ENCODE measurements around the gene LRRFIP2. TPM values are rescaled to one million over a fixed set of nuclear protein-coding genes. Genes with fewer than 3 reads are reported as not detected.

The LRRFIP2 gene
- 28.4 and 35.1 TPM in 2 replicates for total RNA-seq

GRCh38 chr3:37174532-37175126 is at the start of gene LRRFIP2:
Gene LRRFIP2, minus strand, starts transcription at chr3:37174582. Its CDS starts 25,599 bp downstream, at chr3:37148983.

Other genes with a start within 250 kb of the LRRFIP2 start
- gene TRANK1, start 229.5 kb downstream of the LRRFIP2 start, total RNA-seq: 5.5 and 6.1 TPM in 2 replicates
- 5.2 and 15.3 TPM in 2 replicates for gene EPM2AIP1, start 181.5 kb downstream of the LRRFIP2 start, total RNA-seq
- gene MLH1, start 181.1 kb downstream of the LRRFIP2 start, total RNA-seq: 23.6 and 34.8 TPM in 2 replicates
- 22.8 and 27.6 TPM in 2 replicates for gene GOLGA4, start 68.7 kb upstream of the LRRFIP2 start, total RNA-seq